Keratinocyte (primary cell): ENCODE data around the gene VAC14.
"Not testable (repeated sequence)": the region's sequence is repeated elsewhere in the genome, so short reads cannot be mapped to it uniquely, and the experiment has no call there.

Experiments used
- EZH2 ChIP-seq: IDR thresholded peaks from one replicate; pipeline ENCODE4 v1.6.1; 2012; ENCODE audit warnings: inconsistent platforms, mild to moderate bottlenecking, low read length, moderate library complexity
- TF ChIP-seq, protein P1 (sequence below), 3 experiments: IDR thresholded peaks in 1 of 3; conservative IDR thresholded peaks in 1 of 3; optimal IDR thresholded peaks in 1 of 3; 2 replicates in 2 of 3; 3 replicates in 1 of 3; pipeline versions ENCODE3 to v1.5.1; 2011; ENCODE audit warnings: low read length in 3 of 3, mild to moderate bottlenecking in 3 of 3, moderate library complexity in 2 of 3, control low read depth in 1 of 3, inconsistent platforms in 1 of 3; ENCODE audit not compliant: insufficient read depth in 2 of 3; ENCODE audit errors: extremely low read depth in 1 of 3

- TF ChIP-seq, protein P1, sequence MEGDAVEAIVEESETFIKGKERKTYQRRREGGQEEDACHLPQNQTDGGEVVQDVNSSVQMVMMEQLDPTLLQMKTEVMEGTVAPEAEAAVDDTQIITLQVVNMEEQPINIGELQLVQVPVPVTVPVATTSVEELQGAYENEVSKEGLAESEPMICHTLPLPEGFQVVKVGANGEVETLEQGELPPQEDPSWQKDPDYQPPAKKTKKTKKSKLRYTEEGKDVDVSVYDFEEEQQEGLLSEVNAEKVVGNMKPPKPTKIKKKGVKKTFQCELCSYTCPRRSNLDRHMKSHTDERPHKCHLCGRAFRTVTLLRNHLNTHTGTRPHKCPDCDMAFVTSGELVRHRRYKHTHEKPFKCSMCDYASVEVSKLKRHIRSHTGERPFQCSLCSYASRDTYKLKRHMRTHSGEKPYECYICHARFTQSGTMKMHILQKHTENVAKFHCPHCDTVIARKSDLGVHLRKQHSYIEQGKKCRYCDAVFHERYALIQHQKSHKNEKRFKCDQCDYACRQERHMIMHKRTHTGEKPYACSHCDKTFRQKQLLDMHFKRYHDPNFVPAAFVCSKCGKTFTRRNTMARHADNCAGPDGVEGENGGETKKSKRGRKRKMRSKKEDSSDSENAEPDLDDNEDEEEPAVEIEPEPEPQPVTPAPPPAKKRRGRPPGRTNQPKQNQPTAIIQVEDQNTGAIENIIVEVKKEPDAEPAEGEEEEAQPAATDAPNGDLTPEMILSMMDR (optimal IDR thresholded peaks at IDR 0.05 in 1 of 3, IDR thresholded peaks at IDR 0.05 in 1 of 3, conservative IDR thresholded peaks at IDR 0.05 in 1 of 3; ENCODE audit: extremely low read depth in 1 of 3, insufficient read depth in 2 of 3, low read length in 3 of 3), result not testable (repeated sequence)
- TF ChIP-seq EZH2, result not testable (repeated sequence)
Observed at GRCh38 chr16:70670938-70671337, 130.0 kb downstream of the VAC14 start.
